WTC11 (cell line): Measurements from ENCODE around the gene GSTT2B.

Experiments
- CTCF ChIP-seq: fragments of 200-600 bp; IDR thresholded peaks from 2 replicates; pipeline ENCODE4 v1.8.0; 2022; ENCODE audit warnings: antibody characterized with exemption
- KAT7 ChIP-seq: sonication (generic); formaldehyde crosslinking; IDR thresholded peaks from 2 replicates; pipeline ENCODE4 v1.8.1; 2023; ENCODE audit warnings: missing genetic modification reagents, mild to moderate bottlenecking, borderline replicate concordance
- RELA ChIP-seq: sonication (generic); formaldehyde crosslinking; IDR thresholded peaks from 2 replicates; pipeline ENCODE4 v1.8.1; 2022; ENCODE audit warnings: missing genetic modification reagents, mild to moderate bottlenecking, borderline replicate concordance
- TF ChIP-seq, protein P1 (sequence below): sonication (generic); formaldehyde crosslinking; IDR thresholded peaks from 2 replicates; pipeline ENCODE4 v1.8.1; 2023; ENCODE audit warnings: mild to moderate bottlenecking, moderate library complexity, missing genetic modification reagents

DNA sequence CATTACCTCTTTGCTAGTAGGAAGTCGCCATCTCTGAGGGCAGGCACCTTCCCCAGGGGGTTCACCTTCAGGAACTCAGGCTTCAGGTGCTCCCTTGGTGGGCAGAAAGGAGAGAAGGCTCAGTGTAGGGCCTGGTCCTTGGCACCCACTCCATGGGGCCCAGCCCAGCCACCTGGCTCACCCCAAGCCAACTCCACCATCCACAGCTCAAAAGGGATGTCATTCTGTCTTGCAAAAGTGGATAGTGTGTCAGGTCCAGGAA is 47.0 kb upstream of the GSTT2B start:
- TF ChIP-seq CTCF (no peak), KAT7 (CRISPR knock-in tag) (no peak), RELA (CRISPR knock-in tag) (no peak)
- TF ChIP-seq, protein P1, sequence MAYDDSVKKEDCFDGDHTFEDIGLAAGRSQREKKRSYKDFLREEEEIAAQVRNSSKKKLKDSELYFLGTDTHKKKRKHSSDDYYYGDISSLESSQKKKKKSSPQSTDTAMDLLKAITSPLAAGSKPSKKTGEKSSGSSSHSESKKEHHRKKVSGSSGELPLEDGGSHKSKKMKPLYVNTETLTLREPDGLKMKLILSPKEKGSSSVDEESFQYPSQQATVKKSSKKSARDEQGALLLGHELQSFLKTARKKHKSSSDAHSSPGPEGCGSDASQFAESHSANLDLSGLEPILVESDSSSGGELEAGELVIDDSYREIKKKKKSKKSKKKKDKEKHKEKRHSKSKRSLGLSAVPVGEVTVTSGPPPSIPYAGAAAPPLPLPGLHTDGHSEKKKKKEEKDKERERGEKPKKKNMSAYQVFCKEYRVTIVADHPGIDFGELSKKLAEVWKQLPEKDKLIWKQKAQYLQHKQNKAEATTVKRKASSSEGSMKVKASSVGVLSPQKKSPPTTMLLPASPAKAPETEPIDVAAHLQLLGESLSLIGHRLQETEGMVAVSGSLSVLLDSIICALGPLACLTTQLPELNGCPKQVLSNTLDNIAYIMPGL (CRISPR knock-in tag), result no peak
